ENCODE results near the gene NIPSNAP3A. TPM values are rescaled to one million over a fixed set of nuclear protein-coding genes. Genes with fewer than 3 reads are reported as not detected.
A peak's percentile ranks its signal among the peaks of the same experiment; 100 is the strongest.

The NIPSNAP3A gene
- total and polyA plus RNA-seq, 2 experiments from 2014 or later: 55.3 to 66.2 TPM

DNA sequence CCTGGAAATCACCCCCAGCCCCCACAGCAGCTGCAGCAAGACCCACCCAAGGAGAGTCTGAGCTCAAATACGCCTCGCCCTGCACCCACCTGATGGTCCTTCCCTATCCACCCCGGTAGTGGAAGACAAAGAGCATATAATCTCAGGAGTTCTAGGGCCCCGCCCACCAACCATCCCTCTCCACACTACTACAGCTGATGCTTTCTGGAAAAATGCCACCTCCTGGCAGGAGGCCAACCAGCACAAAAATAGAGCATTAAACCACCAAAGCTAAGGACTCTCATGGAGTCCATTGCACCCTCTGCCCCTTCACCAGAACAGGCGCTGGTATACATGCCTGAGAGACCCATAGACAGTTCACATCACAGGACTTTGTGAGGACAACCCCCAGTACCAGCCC, 22.5 kb upstream of the NIPSNAP3A start:
- H3F3A ChIP-seq (ENCODE audit: insufficient read depth): no peaks in the 10 kb centered on the region
- no peaks in the 10 kb centered on the region for H3K36me3 ChIP-seq (ENCODE audit: low read depth)
- WGBS, 2 experiments (ENCODE audit: low coverage in 1 of 2, low lambda C conversion rate in 2 of 2, missing lambda C conversion rate in 2 of 2): 41 to 50% methylated on average over 5 of the region's 5 CpGs
- no peaks in the 10 kb centered on the region for H3K9me2 ChIP-seq (ENCODE audit: insufficient read depth)
- no peaks in the 10 kb centered on the region for H3K79me2 ChIP-seq (ENCODE audit: insufficient read depth)
- H3K27ac ChIP-seq: no peak overlapping the region
- DNase-seq: no peak
- H3K4me2 ChIP-seq (ENCODE audit: unreplicated experiment): no peak overlapping the region
- H3K27me3 ChIP-seq (replicated peaks; ENCODE audit: insufficient read depth): no peaks in the 10 kb centered on the region
- no peaks in the 10 kb centered on the region for H4K20me1 ChIP-seq (ENCODE audit: insufficient read depth)
- H3K4me1 ChIP-seq (ENCODE audit: insufficient read depth): no peaks in the 10 kb centered on the region
- H3K4me3 ChIP-seq: no peak overlapping the region
- H3K9me3 ChIP-seq (ENCODE audit: low read depth): no peaks in the 10 kb centered on the region
- H3K9ac ChIP-seq: no peak overlapping the region
- H2AFZ ChIP-seq: no peak overlapping the region
- in situ Hi-C loops (cut with MboI): no loop called here
- TF ChIP-seq EZH2 (IDR thresholded peaks at IDR 0.05; ENCODE audit: insufficient read depth, poor library complexity, severe bottlenecking) (no peak), EZH2phosphoT487 (IDR thresholded peaks at IDR 0.05; ENCODE audit: insufficient read depth, low read depth) (no peak)

DNA sequence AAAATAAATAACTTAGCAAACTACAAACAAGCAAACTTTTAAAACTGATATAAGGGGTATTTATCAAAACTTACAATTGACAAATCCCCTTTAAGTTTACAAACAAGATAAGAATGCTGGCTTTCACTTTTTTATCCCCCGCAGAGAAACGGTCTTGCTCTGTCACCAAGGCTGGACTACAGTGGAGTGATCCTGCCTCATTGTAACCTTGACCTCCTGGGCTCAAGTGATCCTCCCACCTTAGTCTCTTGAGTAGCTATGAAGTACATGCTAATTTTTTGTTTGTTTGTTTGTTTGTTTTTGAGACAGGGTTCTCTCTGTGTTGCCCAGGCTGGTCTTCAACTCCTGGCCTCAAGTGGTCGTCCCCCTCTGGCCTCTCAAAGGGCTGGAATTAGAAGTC, 9.0 kb upstream of the NIPSNAP3A start:
- Histone ChIP-seq H3K27ac (no peak overlapping the region), H3K9me2 (ENCODE audit: insufficient read depth) (no peaks in the 10 kb centered on the region), H3K9ac (no peak overlapping the region), H3K9me3 (ENCODE audit: low read depth) (no peaks in the 10 kb centered on the region), H3F3A (ENCODE audit: insufficient read depth) (peaks cover 10% of the 10 kb centered on the region), H3K79me2 (ENCODE audit: insufficient read depth) (no peaks in the 10 kb centered on the region), H3K36me3 (ENCODE audit: low read depth) (no peaks in the 10 kb centered on the region), H3K27me3 (replicated peaks; ENCODE audit: insufficient read depth) (no peaks in the 10 kb centered on the region), H3K4me3 (no peak overlapping the region), H3K4me1 (ENCODE audit: insufficient read depth) (peaks cover 13% of the 10 kb centered on the region), H4K20me1 (ENCODE audit: insufficient read depth) (no peaks in the 10 kb centered on the region), H2AFZ (no peak overlapping the region), H3K4me2 (ENCODE audit: unreplicated experiment) (no peak overlapping the region)
- TF ChIP-seq EZH2phosphoT487 (IDR thresholded peaks at IDR 0.05; ENCODE audit: insufficient read depth, low read depth): no peak
- no peak for TF ChIP-seq EZH2 (IDR thresholded peaks at IDR 0.05; ENCODE audit: insufficient read depth, poor library complexity, severe bottlenecking)
- in situ Hi-C loops (cut with MboI): no loop called here
- WGBS, 2 experiments (ENCODE audit: low coverage in 1 of 2, low lambda C conversion rate in 2 of 2, missing lambda C conversion rate in 2 of 2): 65 to 68% methylated on average over 3 of the region's 3 CpGs
- no peak for DNase-seq

- in situ Hi-C loops (cut with MboI): no loop called here
- peaks cover 10% of the 10 kb centered on the region for H3F3A ChIP-seq (ENCODE audit: insufficient read depth)
- H3K27me3 ChIP-seq (replicated peaks; ENCODE audit: insufficient read depth): no peaks in the 10 kb centered on the region
- H3K9me2 ChIP-seq (ENCODE audit: insufficient read depth): no peaks in the 10 kb centered on the region
- 0 to 4% methylated on average over 1 of the region's 1 CpG for WGBS, 2 experiments (ENCODE audit: low coverage in 1 of 2, low lambda C conversion rate in 2 of 2, missing lambda C conversion rate in 2 of 2)
- DNase-seq: peak; percentile 79
- H3K79me2 ChIP-seq (ENCODE audit: insufficient read depth): no peaks in the 10 kb centered on the region
- no peaks in the 10 kb centered on the region for H4K20me1 ChIP-seq (ENCODE audit: insufficient read depth)
- H3K4me1 ChIP-seq (ENCODE audit: insufficient read depth): peaks cover 13% of the 10 kb centered on the region
- no peaks in the 10 kb centered on the region for H3K9me3 ChIP-seq (ENCODE audit: low read depth)
- peak overlapping the region; percentile 81 for H3K4me2 ChIP-seq (ENCODE audit: unreplicated experiment)
- no peaks in the 10 kb centered on the region for H3K36me3 ChIP-seq (ENCODE audit: low read depth)
- peak overlapping the region; percentile 61 for H3K27ac ChIP-seq
- peak overlapping the region; percentile 2; the same call in 1 of the 2 replicates for H3K9ac ChIP-seq
- peak overlapping the region; percentile 67 for H2AFZ ChIP-seq
- H3K4me3 ChIP-seq: peak overlapping the region; percentile 29
- no peak for TF ChIP-seq EZH2phosphoT487 (IDR thresholded peaks at IDR 0.05; ENCODE audit: insufficient read depth, low read depth)
- no peak for TF ChIP-seq EZH2 (IDR thresholded peaks at IDR 0.05; ENCODE audit: insufficient read depth, poor library complexity, severe bottlenecking)
Measured at GRCh38 chr9:104740621-104741020, 6.9 kb upstream of the NIPSNAP3A start.

DNA sequence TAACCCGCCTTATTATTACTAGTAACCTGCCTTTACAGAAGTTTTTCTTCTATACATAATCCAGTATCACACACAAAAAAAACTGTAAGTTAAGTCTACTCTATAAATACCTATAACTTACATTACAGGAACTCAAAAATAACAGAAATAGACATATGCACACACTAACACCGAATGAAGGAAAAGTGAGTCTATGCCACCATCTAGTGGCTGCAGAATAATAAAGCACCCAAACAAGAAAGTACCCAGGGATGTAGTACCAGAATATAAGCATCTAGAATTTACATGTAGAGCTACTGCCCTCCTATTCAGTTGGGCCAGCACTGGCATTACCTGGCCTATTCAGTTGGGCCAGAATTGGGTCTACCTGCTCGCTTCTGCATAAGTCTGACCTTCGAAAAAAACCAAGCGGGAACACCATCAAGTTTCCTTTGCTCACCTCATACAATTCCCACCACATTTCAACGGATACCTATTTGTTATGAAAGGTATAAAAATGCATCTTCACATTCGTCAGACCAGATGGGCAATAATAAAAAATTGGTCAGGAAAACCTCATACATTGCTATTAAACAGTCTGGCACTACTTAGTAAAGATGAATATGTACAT, 4.0 kb upstream of the NIPSNAP3A start:
- no peak for TF ChIP-seq EZH2phosphoT487 (IDR thresholded peaks at IDR 0.05; ENCODE audit: insufficient read depth, low read depth)
- TF ChIP-seq EZH2 (IDR thresholded peaks at IDR 0.05; ENCODE audit: insufficient read depth, poor library complexity, severe bottlenecking): no peak
- Histone ChIP-seq H3K27ac (no peak overlapping the region), H3K9ac (no peak overlapping the region), H2AFZ (no peak overlapping the region), H3K4me3 (no peak overlapping the region), H3K27me3 (replicated peaks; ENCODE audit: insufficient read depth) (no peaks in the 10 kb centered on the region), H4K20me1 (ENCODE audit: insufficient read depth) (no peaks in the 10 kb centered on the region), H3K79me2 (ENCODE audit: insufficient read depth) (peaks cover 4% of the 10 kb centered on the region), H3F3A (ENCODE audit: insufficient read depth) (peaks cover 10% of the 10 kb centered on the region), H3K4me2 (ENCODE audit: unreplicated experiment) (no peak overlapping the region), H3K4me1 (ENCODE audit: insufficient read depth) (peaks cover 13% of the 10 kb centered on the region), H3K36me3 (ENCODE audit: low read depth) (no peaks in the 10 kb centered on the region), H3K9me2 (ENCODE audit: insufficient read depth) (no peaks in the 10 kb centered on the region), H3K9me3 (ENCODE audit: low read depth) (no peaks in the 10 kb centered on the region)
- in situ Hi-C loops (cut with MboI): no loop called here
- WGBS, 2 experiments (ENCODE audit: low coverage in 1 of 2, low lambda C conversion rate in 2 of 2, missing lambda C conversion rate in 2 of 2): 24 to 28% methylated on average over 7 of the region's 7 CpGs
- peak; percentile 73 for DNase-seq

Measured in GM23248 (cell line).